ENCODE measurements around the gene ERF. TPM values are rescaled to one million over a fixed set of nuclear protein-coding genes. Genes with fewer than 3 reads are reported as not detected.

ERF gene
- total RNA-seq, 6 experiments from 2014 or later: 15.4 to 35.7 (median 30.5) TPM

- H3K9me3 ChIP-seq: no peaks in the 10 kb centered on the region
- peak; percentile 80 to 90 (median 86) for ATAC-seq
- peak within 1 kb of the TSS; percentile 77 to 93 (median 80) for H3K4me3 ChIP-seq
- H3K27me3 ChIP-seq: no peaks in the 10 kb centered on the region
- H3K4me1 ChIP-seq: peaks cover 0 to 38% (median 13%) of the 10 kb centered on the region in 4 donors
- DNase-seq: peak; percentile 97 to 98 (median 98)
- TF ChIP-seq POLR2A (IDR thresholded peaks at IDR 0.05) (peak; percentile 43), CTCF (IDR thresholded peaks at IDR 0.05) (no peak)
- H3K27ac ChIP-seq: peak within 1 kb of the TSS; percentile 66 to 89 (median 71)
- intact Hi-C loops (cut with DNase I): no loop called here
- under 1% methylated on average over 38 of the region's 53 CpGs for WGBS (ENCODE audit: insufficient coverage, low coverage, low lambda C conversion rate, missing lambda C conversion rate)
- peaks cover 0 to 9% (median 0%) of the 10 kb centered on the region in 4 donors for H3K36me3 ChIP-seq
These were observed 34.8 kb downstream of the ERF start, which contains the start of gene ZNF526 for GRCh38 chr19:42219812-42220750. TSS of gene ZNF526 (plus strand) at chr19:42220312. CDS start at chr19:42224404, 4,092 bp downstream.

GRCh38 chr19:42217520-42218437, 37.1 kb downstream of the ERF start, which contains the start of gene DEDD2:
TSS of gene DEDD2 (minus strand) at chr19:42217677. CDS start at chr19:42217007, 670 bp downstream.
- 21% methylated on average over 55 of the region's 57 CpGs for WGBS (ENCODE audit: insufficient coverage, low coverage, low lambda C conversion rate, missing lambda C conversion rate)

GRCh38 chr19:42216653-42217519, 38.0 kb downstream of the ERF start:
- DNase-seq (peak in 2 of 3 donors; percentile 63 to 64), ATAC-seq (peak; percentile 9 to 52 (median 25))
- intact Hi-C loops (cut with DNase I): no loop called here
- Histone ChIP-seq H3K27ac (peak overlapping the region; percentile 99 to 100 (median 99)), H3K36me3 (peaks cover 0 to 25% (median 9%) of the 10 kb centered on the region in 4 donors), H3K9me3 (no peaks in the 10 kb centered on the region), H3K27me3 (no peaks in the 10 kb centered on the region), H3K4me1 (peaks cover 0 to 46% (median 13%) of the 10 kb centered on the region in 4 donors), H3K4me3 (peak overlapping the region; percentile 72 to 85 (median 83))
- TF ChIP-seq CTCF (IDR thresholded peaks at IDR 0.05) (no peak), POLR2A (IDR thresholded peaks at IDR 0.05) (no peak)
- WGBS (ENCODE audit: insufficient coverage, low coverage, low lambda C conversion rate, missing lambda C conversion rate): 0% methylated on average over 20 of the region's 79 CpGs

More at GRCh38 chr19:42217520-42218437, 37.1 kb downstream of the ERF start, which contains the start of gene DEDD2:
- Histone ChIP-seq H3K27ac (peak within 1 kb of the TSS; percentile 99 to 100 (median 99)), H3K4me1 (peaks cover 0 to 46% (median 13%) of the 10 kb centered on the region in 4 donors), H3K27me3 (no peaks in the 10 kb centered on the region), H3K4me3 (peak within 1 kb of the TSS; percentile 72 to 85 (median 83)), H3K9me3 (no peaks in the 10 kb centered on the region), H3K36me3 (peaks cover 0 to 19% (median 8%) of the 10 kb centered on the region in 4 donors)
- intact Hi-C loops (cut with DNase I): no loop called here
- ATAC-seq (peak; percentile 76 to 82 (median 80)), DNase-seq (peak; percentile 99)
- TF ChIP-seq POLR2A (IDR thresholded peaks at IDR 0.05) (peak; percentile 83), CTCF (IDR thresholded peaks at IDR 0.05) (no peak)

Measured in right lobe of liver (tissue), 6 donors.